T-helper 9 cell (primary cell): Measurements from ENCODE around the gene YBX1.
"Not testable (repeated sequence)": the region's sequence is repeated elsewhere in the genome, so short reads cannot be mapped to it uniquely, and the experiment has no call there.

ENCODE experiments used
- DNase-seq: peaks from one replicate; pipeline ENCODE4 v3.0.0-alpha.2; 2020
- total RNA-seq, 2 donors: gene quantifications; one replicate each; lab custom pipeline; 2026; lab: John Stamatoyannopoulos, UW

The YBX1 gene
- 391 to 412 reads per million in 2 donors for total RNA-seq

DNA sequence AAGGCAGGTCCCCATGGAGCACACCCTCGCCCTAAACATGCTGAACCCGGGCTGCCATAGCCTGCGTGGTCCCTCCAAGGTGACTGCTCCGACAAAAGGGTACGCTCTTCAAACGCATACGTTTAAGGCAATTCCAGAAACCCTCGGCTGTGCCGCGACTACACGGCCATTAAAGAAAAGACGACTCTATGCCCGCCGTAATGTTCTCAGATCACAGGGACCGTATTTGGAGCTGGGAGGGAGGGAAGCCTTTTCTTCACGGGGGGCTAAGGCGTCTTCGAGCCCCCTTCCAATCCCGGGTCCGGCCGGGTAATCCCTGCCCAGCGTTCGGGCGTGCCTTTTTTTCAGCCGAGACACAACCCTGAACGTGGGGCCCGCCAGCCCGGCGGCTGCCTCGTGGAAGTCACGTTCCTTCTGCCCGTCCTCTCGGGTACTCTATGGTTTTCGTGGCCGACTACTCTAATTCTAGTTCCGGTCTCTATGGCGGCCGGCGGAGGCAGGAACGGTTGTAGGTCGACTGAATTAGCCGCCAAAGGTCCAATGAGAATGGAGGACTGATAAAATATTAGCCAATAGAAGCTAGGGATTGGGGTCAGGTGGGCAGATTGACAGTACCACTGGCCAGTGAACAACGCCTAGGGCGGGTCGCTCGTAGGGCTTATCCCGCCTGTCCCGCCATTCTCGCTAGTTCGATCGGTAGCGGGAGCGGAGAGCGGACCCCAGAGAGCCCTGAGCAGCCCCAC lies at the start of gene YBX1:
Gene YBX1, plus strand, starts transcription at position 678 of the 743 bp plus-strand sequence. CDS start 148 bp downstream, outside the sequence.
- peak; percentile 91 for DNase-seq

- DNase-seq, result no peak
Measured at GRCh38 chr1:42639116-42639515, 43.1 kb upstream of the YBX1 start.

- DNase-seq, result no peak
Measured at GRCh38 chr1:42646056-42646455, 36.2 kb upstream of the YBX1 start.

DNA sequence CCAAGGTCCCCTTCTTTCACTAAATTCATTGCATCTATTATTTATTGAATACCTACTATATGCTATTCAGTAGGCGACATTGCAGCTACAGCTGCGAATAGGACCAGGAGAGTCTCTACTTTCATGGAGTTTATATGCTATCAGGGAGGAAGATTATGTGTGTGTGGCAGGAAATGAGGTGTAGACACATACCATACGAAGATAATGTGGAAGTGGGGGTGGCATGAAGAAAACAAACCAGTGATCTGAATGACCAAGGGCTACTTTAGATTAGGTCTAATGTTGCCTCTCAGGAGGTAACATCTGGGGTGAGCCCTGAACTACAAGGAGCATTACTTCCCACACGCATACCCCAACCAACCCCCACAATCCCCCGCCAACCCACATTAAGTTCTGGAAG lies 25.0 kb upstream of the YBX1 start:
- DNase-seq, result no peak

GRCh38 chr1:42657981-42658876 lies 24.0 kb upstream of the YBX1 start, which contains the start of gene PPIH:
Gene PPIH (plus strand): TSS chr1:42658423. CDS start chr1:42658447, 24 bp downstream.
- DNase-seq, result peak; percentile 90

- no peak for DNase-seq
Measured at GRCh38 chr1:42658877-42659337, 23.3 kb upstream of the YBX1 start.

DNA sequence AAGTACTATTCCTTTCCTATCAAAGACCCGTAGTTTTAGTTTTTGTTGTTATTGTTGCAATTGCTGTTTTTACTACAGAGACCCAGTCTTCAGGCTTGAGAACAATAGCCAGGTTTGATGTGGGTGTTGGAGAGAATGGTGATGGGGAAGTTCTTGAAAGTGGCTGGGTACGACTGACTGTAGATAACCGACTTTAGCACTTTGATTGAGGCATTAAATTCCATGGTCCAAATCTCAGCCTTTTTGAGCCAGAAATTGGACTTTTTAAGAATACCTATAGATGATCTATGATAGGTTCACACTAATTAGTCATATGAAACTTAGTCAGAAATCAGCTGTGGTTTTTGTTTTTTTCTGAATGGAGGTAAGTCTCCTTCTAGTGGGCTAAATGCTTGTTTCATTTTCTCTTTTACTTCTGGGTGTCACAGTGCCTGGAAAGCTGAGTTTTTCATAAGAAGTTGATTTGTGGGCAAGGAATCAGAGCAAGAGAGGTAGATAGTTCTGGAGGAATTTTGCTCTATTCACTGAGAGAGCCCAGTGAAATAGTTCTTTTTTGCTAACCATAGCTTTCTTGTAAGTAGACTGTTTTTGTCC lies 21.2 kb upstream of the YBX1 start:
- no peak for DNase-seq

- DNase-seq, result no peak
Measured at GRCh38 chr1:42669936-42670335, 12.3 kb upstream of the YBX1 start.

DNA sequence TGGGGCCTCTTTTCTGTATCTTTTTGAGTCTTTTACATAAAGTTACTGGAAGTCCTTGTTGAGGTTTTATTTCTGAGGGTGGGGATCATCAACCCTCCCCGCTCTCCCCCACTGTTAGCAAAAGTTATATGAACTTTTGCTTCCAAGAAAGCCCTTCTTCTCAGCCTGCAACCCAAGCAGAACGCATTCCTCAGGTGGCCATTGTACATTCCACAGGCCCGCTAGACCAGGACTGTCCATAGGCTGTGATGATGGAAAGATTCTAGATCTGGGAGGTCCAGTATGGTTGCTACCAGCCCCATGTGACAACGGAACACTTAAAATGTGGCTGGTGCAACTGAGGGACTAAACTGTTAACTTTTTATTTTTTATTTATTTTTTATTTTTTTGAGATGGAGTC lies 11.8 kb upstream of the YBX1 start:
- no peak for DNase-seq

GRCh38 chr1:42674214-42674613 lies 8.0 kb upstream of the YBX1 start:
- no peak for DNase-seq

DNA sequence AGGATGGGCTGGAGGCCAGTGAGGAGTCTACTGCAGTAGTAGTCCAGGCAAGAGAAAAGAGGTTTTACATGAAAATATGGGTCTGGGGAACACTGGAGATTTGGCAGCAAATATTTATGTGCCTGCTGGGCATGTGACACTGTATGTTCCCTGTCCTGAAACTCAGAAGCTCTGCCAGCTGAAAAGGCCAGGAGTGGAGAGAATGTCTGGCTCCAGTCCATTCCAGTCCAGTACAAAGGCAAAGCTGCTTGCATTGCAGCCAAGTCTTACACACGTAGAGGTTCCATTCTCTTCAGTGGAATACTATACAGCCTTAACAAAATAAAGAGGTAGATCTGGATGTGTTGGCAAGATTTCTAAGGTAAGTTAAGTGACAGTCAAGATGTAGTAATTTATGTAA lies 7.5 kb upstream of the YBX1 start:
- DNase-seq, result no peak

DNA sequence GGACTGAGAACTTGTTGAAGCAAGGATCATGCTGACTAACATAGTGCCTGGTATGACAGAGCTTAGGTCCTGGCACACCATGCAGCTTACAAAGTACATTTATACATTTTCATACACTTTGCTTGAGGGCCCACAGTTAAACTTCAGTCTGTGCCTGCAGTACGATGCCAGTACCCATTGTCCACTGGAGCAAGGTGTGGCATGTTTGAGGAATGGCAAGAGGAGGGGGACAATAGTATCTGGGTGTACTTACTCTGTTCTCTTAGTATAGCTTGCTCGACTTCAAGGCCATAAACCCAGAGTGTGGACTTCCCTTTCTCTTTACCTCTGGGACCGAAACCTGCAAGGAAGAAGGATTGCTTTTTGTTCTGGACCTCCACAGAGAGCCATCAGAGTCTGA lies 6.8 kb upstream of the YBX1 start:
- DNase-seq, result no peak

- no peak for DNase-seq
Measured at GRCh38 chr1:42676534-42677087, 5.6 kb upstream of the YBX1 start.

DNA sequence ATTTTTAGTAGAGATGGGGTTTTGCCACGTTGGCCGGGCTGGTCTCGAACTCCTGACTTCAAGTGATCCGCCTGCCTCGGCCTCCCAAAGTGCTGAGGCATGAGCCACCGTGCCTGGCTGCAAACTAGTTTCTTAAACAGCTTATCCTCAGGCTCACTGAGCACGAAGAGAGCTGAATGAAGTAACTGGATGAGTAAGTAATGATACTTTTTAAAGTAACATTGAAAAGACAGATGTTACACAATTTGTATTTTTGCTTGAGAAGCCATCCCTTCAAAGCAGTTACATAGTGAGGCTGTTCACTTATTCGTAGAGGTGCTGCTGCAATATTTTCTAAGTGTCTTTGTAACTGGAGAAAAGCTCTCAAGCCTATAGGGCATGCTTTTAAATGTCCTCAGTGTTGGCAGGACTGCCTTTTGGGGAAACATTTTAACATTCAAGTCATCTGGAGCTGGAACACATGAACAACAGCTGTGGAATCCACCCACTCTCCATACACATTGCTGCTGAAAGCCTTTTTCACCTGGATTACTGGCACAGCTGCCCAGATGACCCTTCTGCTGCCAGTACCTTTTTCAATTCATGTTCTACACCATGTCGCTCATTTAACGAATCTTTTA lies 2.7 kb upstream of the YBX1 start:
- DNase-seq, result no peak

DNA sequence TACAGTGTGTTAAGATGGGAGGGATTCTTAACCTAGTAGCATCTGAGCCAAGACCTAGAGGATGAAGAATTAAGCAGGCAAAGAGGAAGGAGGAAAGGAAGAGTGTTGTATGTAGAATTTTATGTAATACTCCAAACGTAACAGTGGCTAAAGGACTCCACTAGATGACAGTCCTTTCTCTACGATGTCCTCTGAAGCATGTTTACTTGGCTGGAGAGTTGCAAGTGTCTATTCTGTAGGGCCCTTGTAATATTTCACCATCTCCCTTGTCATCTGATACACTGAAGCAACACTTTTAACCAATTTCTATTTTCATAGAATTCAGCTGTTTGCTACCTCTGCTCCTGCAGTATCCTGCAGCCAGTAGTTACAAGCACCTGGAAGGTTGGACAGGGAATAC lies 2.2 kb upstream of the YBX1 start:
- no peak for DNase-seq

- DNase-seq, result no peak
Measured at GRCh38 chr1:42680921-42681683, 1.1 kb upstream of the YBX1 start.

GRCh38 chr1:42682484-42682738 lies 193 bp downstream of the YBX1 start:
- not testable (repeated sequence) for DNase-seq

- DNase-seq, result peak; percentile 50
Measured at GRCh38 chr1:42682739-42683531, 717 bp downstream of the YBX1 start.

DNA sequence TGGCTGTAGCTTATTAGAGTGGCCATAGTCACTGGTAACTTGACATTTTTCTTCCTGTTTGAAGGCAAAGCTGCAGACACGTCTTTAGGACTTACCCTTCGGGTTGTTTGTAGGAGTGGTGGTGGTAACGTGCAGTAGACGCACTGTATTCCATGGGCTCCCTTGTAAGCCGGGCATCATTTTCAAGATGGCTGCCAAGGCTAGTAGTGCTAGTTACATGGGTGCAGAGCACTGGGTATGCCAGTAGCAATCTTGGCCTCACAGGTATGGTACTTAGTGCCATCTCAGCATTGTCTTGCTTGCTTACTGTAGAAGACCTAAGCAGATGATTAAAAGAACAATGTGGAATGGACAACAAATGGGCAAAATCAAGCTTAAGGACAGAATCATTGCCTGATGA lies 1.9 kb downstream of the YBX1 start:
- DNase-seq, result no peak

- DNase-seq, result no peak
Measured at GRCh38 chr1:42686418-42686817, 4.2 kb downstream of the YBX1 start.

DNA sequence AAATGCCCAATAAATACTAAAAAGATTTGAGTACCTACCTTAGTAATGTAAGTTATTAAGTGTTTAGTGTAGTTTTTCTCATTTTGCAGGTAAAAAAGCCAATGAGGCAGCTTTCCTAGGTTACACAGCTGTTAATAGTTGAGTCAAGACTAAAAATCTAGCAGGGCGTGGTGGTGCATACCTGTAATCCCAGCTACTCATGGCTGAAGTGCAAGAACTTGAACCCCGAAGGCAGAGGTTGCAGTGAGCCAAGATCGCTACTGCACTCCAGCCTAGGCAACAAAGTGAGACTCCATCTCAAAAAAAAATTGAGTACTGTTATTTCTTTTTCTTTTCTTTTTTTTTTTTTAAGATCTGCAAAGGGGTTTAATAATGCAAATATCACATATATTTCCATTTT lies 7.7 kb downstream of the YBX1 start:
- no peak for DNase-seq
